ENCODE data around the gene FHAD1. TPM values are rescaled to one million over a fixed set of nuclear protein-coding genes. Genes with fewer than 3 reads are reported as not detected.

Gene FHAD1
- total and polyA plus RNA-seq, 9 of the 15 experiments (the other 6 are each of a cell fraction or from before 2014, with no cell fraction given) = 0.32 to 2.1 (median 1.5) TPM; not detected in 1

- peak; percentile 76 for TF ChIP-seq RAD51 (IDR thresholded peaks at IDR 0.05; ENCODE audit: borderline replicate concordance, low read depth)
- TF ChIP-seq PHB2 (IDR thresholded peaks at IDR 0.05; ENCODE audit: low read depth) = no peak
- TF ChIP-seq HDAC3 (IDR thresholded peaks at IDR 0.05; ENCODE audit: borderline replicate concordance, partially characterized antibody) = no peak
- TF ChIP-seq E2F4 (CRISPR knock-in tag; IDR thresholded peaks at IDR 0.05; ENCODE audit: low read depth) = no peak
- no peak for TF ChIP-seq MAFK (IDR thresholded peaks at IDR 0.05; ENCODE audit: low read length)
- no peak for TF ChIP-seq CBX3 (IDR thresholded peaks at IDR 0.05; ENCODE audit: borderline replicate concordance in 1 of 2, low read length in 2 of 2)
- TF ChIP-seq NFYB (IDR thresholded peaks at IDR 0.05; ENCODE audit: extremely low read depth, insufficient read length) = peak; percentile 76
- no peak for TF ChIP-seq ATF7 (IDR thresholded peaks at IDR 0.05)
- TF ChIP-seq ZNF274 (IDR thresholded peaks at IDR 0.05; ENCODE audit: borderline replicate concordance, low read depth, low read length) = no peak
- TF ChIP-seq, protein P1, sequence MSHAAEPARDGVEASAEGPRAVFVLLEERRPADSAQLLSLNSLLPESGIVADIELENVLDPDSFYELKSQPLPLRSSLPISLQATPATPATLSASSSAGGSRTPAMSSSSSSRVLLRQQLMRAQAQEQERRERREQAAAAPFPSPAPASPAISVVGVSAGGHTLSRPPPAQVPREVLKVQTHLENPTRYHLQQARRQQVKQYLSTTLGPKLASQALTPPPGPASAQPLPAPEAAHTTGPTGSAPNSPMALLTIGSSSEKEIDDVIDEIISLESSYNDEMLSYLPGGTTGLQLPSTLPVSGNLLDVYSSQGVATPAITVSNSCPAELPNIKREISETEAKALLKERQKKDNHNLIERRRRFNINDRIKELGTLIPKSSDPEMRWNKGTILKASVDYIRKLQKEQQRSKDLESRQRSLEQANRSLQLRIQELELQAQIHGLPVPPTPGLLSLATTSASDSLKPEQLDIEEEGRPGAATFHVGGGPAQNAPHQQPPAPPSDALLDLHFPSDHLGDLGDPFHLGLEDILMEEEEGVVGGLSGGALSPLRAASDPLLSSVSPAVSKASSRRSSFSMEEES (CRISPR knock-in tag; IDR thresholded peaks at IDR 0.05) = peak; percentile 84
- peak; percentile 84 for TF ChIP-seq USF1 (CRISPR knock-in tag; IDR thresholded peaks at IDR 0.05)
- no peak for TF ChIP-seq ZNF3 (CRISPR knock-in tag; IDR thresholded peaks at IDR 0.05)
- no peak for TF ChIP-seq ZNF282 (CRISPR knock-in tag; IDR thresholded peaks at IDR 0.05)
- no peak for TF ChIP-seq NRF1 (conservative IDR thresholded peaks at IDR 0.05 in 1 of 2, IDR thresholded peaks at IDR 0.05 in 1 of 2)
- no peak for TF ChIP-seq KLF1 (tag; IDR thresholded peaks at IDR 0.05)
- no peak for TF ChIP-seq ZFP1 (CRISPR knock-in tag; IDR thresholded peaks at IDR 0.05)
- TF ChIP-seq, protein P2, sequence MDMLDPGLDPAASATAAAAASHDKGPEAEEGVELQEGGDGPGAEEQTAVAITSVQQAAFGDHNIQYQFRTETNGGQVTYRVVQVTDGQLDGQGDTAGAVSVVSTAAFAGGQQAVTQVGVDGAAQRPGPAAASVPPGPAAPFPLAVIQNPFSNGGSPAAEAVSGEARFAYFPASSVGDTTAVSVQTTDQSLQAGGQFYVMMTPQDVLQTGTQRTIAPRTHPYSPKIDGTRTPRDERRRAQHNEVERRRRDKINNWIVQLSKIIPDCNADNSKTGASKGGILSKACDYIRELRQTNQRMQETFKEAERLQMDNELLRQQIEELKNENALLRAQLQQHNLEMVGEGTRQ (CRISPR knock-in tag; IDR thresholded peaks at IDR 0.05) = peak; percentile 86
- TF ChIP-seq BRD9 (IDR thresholded peaks at IDR 0.05; ENCODE audit: low read depth, partially characterized antibody) = no peak
- TF ChIP-seq ZNF75A (CRISPR knock-in tag; IDR thresholded peaks at IDR 0.05) = no peak
- TF ChIP-seq ESRRA (IDR thresholded peaks at IDR 0.05; ENCODE audit: borderline replicate concordance, low read depth) = no peak
- TF ChIP-seq STAT5B (CRISPR knock-in tag; IDR thresholded peaks at IDR 0.05) = no peak
- TF ChIP-seq CBFB (CRISPR knock-in tag; IDR thresholded peaks at IDR 0.05) = no peak
Observed at GRCh38 chr1:15279576-15280230, 32.7 kb downstream of the FHAD1 start (continued).

All from K562 (cell line).